NCI-H82 treated with DMSO at 0.1 percent for 48 hours (cell line): ENCODE measurements around the gene PFKFB3.
"Not testable (repeated sequence)": the region's sequence is repeated elsewhere in the genome, so short reads cannot be mapped to it uniquely, and the experiment has no call there.

Experiments used
- DNase-seq: peaks from one replicate; lab custom pipeline; 2025; ENCODE audit not compliant: unreplicated experiment; lab: John Stamatoyannopoulos, UW

The PFKFB3 gene

GRCh38 chr10:6202684-6203330, at the start of gene PFKFB3:
Gene PFKFB3, plus strand, starts transcription at chr10:6202932. Its CDS starts 329 bp downstream, at chr10:6203261.
- DNase-seq, result no peak

DNA sequence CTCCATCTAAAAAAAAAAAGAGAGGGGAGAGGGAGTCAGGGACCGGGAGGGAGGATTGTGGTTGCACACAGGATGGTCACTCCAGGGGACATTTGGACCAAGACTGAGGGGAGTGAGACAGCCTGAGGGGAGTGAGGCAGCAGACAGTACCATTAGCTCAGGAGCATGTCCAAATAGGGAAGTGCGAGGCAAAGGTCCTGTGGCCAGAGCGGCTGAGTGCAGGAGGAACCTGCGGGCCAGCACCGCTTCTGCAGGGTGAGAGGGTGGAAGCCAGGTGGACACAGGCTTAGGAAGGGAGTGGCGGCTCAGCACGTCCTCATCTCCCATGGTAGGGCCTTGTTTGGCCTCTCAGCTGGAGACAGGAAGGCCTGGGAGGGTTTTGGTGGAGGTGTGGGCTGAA, 48.9 kb upstream of the PFKFB3 start:
- DNase-seq, result no peak

DNA sequence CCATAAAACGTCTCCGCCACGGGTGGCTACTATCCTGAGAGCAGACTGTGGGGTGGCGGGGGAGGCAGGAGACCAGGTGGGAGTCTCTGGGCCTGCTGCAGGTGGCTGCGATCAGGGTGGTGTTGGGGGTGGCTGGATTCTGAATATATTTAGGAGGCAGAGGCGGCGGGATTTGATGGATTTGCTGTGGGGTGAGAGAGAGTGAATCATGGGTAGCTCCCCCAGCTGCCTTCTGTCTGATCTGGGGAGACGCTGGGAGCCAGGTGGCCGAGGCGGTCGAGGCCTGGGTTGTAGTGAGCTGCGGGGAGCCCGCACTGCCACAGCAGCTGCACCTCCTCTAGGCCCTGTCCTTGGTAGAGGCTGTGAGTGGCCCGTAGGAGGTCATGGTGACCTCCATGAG, 48.2 kb upstream of the PFKFB3 start:
- no peak for DNase-seq

- no peak for DNase-seq
These were observed 44.5 kb upstream of the PFKFB3 start for GRCh38 chr10:6158276-6158675.

DNA sequence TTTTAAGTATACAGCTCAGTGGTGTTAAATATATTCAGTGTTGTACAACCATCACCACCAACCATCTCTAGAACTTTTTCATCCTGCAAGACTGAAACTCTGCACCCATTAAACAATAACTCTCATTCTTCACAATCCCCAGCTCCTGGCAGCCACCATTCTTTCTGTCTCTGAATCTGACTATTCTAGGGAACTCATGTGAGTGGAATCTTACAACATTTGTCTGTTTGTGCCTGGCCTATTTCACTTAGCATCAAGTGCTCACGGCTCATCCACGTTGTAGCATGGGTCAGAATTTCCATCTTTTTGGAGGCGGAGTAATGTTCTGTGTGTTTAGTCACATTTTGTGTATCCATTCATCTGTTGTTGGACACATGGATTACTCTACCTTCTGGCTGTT, 40.8 kb upstream of the PFKFB3 start:
- DNase-seq, result no peak

DNA sequence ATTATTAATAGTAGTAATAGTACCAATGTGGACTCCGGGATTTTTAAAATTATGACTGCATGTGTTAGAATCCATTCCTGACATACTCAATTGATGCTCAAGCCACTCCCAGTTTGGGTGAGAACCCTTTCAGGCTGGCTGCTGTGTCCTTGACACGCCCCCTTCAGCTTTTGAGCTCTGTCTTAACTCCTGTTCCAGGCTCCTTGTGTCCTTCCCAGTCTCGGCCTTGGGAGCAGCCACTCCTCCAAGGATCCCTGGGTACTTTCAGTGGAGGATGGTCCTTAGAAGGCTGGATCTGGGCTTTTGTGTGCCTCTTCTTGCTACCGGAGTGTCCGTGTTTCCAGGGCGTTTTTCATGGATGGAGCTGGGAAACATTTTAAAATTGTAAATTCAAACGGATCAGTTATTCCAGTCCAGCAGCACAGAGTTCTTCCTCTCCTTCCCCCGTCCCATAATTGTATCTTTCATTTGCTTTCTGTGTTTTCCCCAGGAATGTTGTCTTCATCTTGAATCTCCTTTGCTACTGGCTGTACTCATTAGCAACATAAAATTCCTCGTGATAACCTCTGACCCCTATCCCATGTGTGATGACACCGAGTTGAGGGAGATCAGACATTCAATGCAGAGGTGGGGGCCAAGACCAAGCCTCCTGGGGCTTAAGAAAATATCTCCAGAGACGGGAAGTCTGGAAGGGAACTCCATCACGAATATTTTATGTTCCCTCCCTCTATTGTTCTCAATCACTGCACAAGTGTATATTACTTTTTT, 40.0 kb upstream of the PFKFB3 start:
- no peak for DNase-seq

DNA sequence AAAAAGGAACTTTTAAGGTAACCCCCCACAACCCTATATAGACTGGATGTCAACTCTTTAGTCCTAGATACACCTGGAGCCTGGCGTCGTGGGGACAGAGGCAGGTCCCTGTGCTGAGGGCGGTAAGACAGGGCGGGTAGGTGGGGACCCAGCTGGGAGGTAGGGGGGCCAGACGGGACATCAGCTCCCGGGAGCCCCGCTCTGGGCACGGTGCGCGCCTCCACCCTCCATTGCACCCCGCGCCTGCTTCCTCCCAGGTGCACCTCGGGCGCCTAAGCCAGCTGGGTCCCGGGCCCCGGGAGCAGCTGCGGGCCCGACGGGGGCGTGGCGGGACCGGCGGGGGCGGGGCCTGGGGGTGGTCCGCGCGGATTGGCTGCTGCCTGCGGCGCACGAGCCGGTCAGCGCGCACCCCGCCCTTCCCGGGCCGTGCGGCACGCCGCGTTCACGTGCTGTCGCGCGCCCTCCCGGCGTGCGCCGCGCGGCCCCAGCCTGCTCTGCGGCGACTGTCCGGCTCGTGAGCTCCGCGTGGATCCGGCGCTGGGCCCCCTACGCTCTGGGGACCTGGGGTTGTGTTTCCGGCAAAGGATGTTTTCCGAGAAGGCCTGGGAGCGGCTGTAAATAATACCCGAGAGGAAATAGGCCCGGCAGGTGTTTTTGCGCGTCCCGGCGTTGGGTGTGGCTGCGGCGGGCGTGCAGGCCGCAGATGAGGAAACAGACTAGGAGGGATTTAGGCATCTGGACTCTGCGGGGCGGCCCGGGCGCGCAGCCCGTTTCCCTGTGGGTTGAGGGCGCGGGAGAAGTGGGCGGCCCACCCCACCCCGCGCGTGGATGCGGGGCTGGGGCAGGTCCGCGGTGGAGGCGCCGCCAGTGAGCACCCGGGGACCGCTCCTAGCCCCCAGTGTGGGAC, 39.1 kb upstream of the PFKFB3 start:
- DNase-seq, result no peak

- DNase-seq, result no peak
These were observed 38.2 kb upstream of the PFKFB3 start for GRCh38 chr10:6164271-6165095.

- no peak for DNase-seq
These were observed 37.5 kb upstream of the PFKFB3 start for GRCh38 chr10:6165221-6165725.

DNA sequence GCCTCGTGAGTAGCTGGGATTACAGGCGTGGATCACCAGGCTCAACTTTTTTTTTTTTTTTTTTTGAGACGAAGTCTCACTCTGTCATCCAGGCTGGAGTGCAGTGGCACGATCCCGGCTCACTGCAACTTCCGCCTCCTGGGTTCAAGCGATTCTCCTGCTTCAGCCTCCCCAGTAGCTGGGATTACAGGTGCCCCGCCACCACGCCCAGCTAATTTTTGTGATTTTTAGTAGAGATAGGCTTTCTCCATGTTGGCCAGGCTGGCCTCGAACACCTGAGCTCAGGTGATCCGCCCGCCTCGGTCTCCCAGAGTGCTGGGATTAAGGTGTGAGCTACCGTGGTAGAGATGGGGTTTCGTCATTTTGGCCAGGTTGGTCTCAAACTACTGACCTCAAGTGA, 36.8 kb upstream of the PFKFB3 start:
- not testable (repeated sequence) for DNase-seq

GRCh38 chr10:6167456-6167855, 35.3 kb upstream of the PFKFB3 start:
- DNase-seq, result no peak

DNA sequence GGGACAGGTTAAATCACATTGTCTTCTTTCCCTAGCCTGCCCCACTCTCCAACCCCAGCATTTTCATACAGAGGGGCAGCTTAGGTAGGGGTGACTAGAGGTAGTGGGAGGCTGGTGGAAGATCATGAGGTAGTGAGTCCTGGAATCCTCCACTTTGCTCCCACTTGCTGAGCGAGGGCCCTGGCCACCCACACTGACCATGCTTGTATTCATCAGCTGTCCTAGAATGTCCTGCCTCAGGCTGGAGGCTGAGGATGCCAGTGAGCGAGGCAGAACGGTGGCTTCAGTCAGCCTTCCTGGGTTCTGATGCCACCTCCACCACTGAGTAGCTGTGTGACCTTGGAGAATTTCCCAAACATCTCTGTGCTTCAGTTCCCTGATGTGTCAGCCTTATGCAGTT, 34.6 kb upstream of the PFKFB3 start:
- no peak for DNase-seq

GRCh38 chr10:6170638-6171037, 32.1 kb upstream of the PFKFB3 start:
- DNase-seq, result peak; percentile 36

DNA sequence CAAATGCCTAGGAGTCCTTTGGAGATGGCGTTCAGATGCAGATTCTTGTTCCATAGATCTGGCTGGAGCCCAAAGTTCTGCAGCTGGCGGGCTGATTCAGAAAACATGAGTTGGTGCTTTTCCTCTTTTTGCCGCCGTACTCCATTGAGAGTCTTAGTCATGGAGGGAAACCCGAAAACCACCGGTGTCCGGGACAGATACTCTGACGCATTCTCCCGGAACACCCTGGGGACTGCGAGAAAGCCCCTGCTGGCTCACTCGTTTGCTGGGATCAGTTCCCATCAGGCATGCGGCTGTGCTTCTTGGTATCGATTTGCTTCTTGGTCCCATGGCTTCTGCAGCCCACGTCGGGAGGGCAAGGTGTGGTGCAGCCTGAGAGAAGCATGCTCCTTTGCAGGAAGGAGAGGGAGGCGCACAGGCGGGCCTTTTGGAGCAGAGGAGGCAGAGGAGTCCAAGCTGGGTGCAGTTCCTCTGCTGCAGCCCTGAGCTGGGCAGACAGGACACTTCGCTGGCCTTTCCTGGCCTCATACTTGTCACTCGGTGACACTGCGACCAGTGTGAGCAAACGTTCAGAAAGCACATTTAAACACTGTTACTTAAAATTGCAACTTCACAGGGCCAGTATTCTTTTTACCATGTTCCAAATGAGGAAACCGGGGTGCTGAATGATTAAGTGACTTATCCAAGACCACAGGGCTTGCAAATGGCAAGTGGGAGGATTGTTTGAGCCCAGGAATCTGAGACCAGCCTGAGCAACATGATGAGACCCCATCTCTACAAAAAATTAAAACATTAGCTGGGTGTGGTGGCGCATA, 30.6 kb upstream of the PFKFB3 start:
- DNase-seq, result no peak

GRCh38 chr10:6173203-6173602, 29.5 kb upstream of the PFKFB3 start:
- DNase-seq, result no peak

DNA sequence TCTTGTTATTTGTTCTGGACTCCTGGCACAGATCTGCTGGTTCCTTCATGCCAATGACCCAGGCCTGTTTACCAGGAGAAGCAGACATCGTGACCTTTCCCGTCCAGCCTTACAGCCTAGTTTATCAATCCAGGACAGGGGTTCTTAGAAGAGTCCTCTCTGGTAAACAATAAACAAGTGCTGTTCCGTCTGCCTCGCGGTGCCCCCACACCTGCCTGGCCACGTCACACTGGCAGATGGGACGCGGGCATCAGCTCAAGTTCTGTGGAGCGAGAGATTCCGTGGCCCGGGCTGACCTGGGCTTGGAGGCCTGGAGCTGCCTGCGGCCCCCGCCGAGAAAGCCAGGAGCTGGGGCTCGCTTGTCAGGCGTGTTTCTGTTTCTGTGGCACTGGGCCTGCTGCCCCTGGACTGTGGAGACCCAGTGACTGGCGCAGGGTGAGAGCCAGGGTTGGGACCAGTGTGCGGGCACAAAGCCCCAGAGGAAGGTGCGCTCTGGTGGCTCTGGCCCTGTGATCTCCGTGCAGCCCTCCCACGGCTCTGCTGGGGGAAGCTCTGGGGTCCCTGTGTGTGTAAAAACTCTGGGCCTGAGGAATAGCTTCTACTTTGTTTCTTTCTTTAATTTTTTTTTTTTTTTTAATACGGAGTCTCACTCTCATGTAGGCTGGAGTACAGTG, 28.4 kb upstream of the PFKFB3 start:
- DNase-seq, result no peak

DNA sequence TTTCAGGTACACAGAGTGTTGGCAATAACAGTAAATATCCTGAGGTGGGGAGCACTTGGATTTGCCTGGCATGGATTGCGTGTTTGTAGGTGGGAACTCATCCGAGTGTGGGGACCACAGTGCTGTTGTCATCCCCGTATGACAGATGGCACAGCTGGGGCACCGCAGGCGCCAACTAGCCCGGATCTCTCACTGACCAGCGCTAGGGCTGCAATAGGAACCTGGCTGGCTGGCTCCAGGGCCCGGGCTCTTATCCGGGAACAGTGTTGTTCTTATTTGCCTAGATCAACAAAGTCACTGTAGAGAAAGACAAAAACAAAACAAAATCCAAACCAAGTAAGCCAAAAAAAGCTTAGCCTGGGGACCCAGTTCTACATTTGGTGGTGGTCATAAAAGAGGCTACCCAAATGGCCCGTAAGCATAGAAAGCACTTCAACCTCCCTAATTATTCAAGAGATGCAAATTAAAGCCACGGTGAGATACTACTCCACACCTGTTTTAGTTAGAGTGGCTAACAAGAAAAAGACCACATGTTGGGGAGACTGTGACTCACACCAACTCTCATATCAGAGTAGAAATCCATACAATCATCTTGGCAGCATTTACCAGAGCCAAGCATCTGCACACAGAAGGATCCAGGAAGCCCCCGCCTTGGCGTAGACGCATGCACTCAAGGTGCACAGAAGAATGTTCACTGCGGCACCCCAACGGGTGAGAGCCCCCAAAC, 27.2 kb upstream of the PFKFB3 start:
- DNase-seq, result no peak

- no peak for DNase-seq
These were observed 26.0 kb upstream of the PFKFB3 start for GRCh38 chr10:6176691-6177231.
